GM12872 (cell line): ENCODE data around the gene FAM193A.

ENCODE experiments used
- CTCF ChIP-seq: IDR thresholded peaks from 3 replicates; pipeline ENCODE4 v1.5.1; 2011; ENCODE audit warnings: low read depth, mild to moderate bottlenecking, low read length, moderate library complexity; ENCODE audit not compliant: insufficient read depth

Gene FAM193A

GRCh38 chr4:2652415-2653160, 116.1 kb downstream of the FAM193A start:
- no peak for TF ChIP-seq CTCF

GRCh38 chr4:2660596-2661211, 124.3 kb downstream of the FAM193A start:
- no peak for TF ChIP-seq CTCF

- no peak for TF ChIP-seq CTCF
These were observed 126.2 kb downstream of the FAM193A start for GRCh38 chr4:2662598-2662997.

- TF ChIP-seq CTCF = no peak
These were observed 126.8 kb downstream of the FAM193A start for GRCh38 chr4:2663275-2663674.

- no peak for TF ChIP-seq CTCF
These were observed 130.3 kb downstream of the FAM193A start for GRCh38 chr4:2666722-2667247.

GRCh38 chr4:2667428-2667827, 131.0 kb downstream of the FAM193A start:
- TF ChIP-seq CTCF = no peak

- TF ChIP-seq CTCF = no peak
These were observed 134.9 kb downstream of the FAM193A start for GRCh38 chr4:2671267-2671895.
